Ishikawa (cell line): Measurements from ENCODE around the gene TMBIM6.

Experiments used
- CEBPB ChIP-seq: IDR thresholded peaks from 2 replicates; pipeline ENCODE4 v1.6.1; 2012
- CREB1 ChIP-seq: IDR thresholded peaks from 2 replicates; pipeline ENCODE4 v1.6.1; 2012; ENCODE audit warnings: low read depth
- EGR1 ChIP-seq: IDR thresholded peaks from 2 replicates; pipeline ENCODE4 v1.6.1; 2012
- EP300 ChIP-seq: IDR thresholded peaks from 2 replicates; pipeline ENCODE4 v1.6.1; 2012; ENCODE audit warnings: borderline replicate concordance
- FOXM1 ChIP-seq: IDR thresholded peaks from 2 replicates; pipeline ENCODE4 v1.6.1; 2012; ENCODE audit warnings: low read depth, borderline replicate concordance
- RAD21 ChIP-seq: IDR thresholded peaks from 2 replicates; pipeline ENCODE4 v1.6.1; 2012; ENCODE audit warnings: low read depth
- TAF1 ChIP-seq: IDR thresholded peaks from 2 replicates; pipeline ENCODE4 v1.6.1; 2012; ENCODE audit warnings: low read depth, mild to moderate bottlenecking
- TCF12 ChIP-seq: IDR thresholded peaks from 2 replicates; pipeline ENCODE4 v1.6.1; 2012; ENCODE audit warnings: low read depth
- TEAD4 ChIP-seq: IDR thresholded peaks from 2 replicates; pipeline ENCODE4 v1.6.1; 2012
- YY1 ChIP-seq: IDR thresholded peaks from 2 replicates; pipeline ENCODE4 v1.6.1; 2012; ENCODE audit warnings: low read depth
- ZBTB7A ChIP-seq: IDR thresholded peaks from 2 replicates; pipeline ENCODE4 v1.6.1; 2012; ENCODE audit warnings: low read depth
- TF ChIP-seq, protein P1 (sequence below): IDR thresholded peaks from 2 replicates; pipeline ENCODE4 v1.6.1; 2012
- TF ChIP-seq, protein P2 (sequence below): IDR thresholded peaks from 2 replicates; pipeline ENCODE4 v1.6.1; 2012; ENCODE audit warnings: low read depth, mild to moderate bottlenecking
- TF ChIP-seq, protein P3 (sequence below): IDR thresholded peaks from 2 replicates; pipeline ENCODE4 v1.6.1; 2012

DNA sequence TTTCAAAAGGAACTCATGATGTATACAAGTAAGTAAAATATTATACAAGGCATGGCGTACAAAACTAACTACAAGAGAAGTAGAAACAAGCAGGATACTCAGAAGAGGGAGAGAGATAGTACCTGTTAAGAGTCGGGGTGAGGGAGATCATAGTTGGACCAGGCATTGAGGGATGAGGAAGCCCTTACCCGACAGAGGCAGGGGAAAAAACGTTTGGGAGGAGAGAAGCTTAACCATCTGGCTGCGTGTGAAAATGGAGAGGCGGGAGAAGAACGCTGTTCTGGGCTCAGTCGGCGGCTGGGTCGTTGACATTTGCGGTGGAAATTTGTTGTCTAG lies 33.6 kb upstream of the TMBIM6 start:
- TF ChIP-seq TAF1 (no peak), TCF12 (no peak), CREB1 (no peak), FOXM1 (no peak), RAD21 (no peak), YY1 (no peak), ZBTB7A (no peak), EGR1 (no peak), CEBPB (no peak), TEAD4 (no peak), EP300 (no peak)
- TF ChIP-seq, protein P1, sequence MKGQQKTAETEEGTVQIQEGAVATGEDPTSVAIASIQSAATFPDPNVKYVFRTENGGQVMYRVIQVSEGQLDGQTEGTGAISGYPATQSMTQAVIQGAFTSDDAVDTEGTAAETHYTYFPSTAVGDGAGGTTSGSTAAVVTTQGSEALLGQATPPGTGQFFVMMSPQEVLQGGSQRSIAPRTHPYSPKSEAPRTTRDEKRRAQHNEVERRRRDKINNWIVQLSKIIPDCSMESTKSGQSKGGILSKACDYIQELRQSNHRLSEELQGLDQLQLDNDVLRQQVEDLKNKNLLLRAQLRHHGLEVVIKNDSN = no peak
- TF ChIP-seq, protein P2, sequence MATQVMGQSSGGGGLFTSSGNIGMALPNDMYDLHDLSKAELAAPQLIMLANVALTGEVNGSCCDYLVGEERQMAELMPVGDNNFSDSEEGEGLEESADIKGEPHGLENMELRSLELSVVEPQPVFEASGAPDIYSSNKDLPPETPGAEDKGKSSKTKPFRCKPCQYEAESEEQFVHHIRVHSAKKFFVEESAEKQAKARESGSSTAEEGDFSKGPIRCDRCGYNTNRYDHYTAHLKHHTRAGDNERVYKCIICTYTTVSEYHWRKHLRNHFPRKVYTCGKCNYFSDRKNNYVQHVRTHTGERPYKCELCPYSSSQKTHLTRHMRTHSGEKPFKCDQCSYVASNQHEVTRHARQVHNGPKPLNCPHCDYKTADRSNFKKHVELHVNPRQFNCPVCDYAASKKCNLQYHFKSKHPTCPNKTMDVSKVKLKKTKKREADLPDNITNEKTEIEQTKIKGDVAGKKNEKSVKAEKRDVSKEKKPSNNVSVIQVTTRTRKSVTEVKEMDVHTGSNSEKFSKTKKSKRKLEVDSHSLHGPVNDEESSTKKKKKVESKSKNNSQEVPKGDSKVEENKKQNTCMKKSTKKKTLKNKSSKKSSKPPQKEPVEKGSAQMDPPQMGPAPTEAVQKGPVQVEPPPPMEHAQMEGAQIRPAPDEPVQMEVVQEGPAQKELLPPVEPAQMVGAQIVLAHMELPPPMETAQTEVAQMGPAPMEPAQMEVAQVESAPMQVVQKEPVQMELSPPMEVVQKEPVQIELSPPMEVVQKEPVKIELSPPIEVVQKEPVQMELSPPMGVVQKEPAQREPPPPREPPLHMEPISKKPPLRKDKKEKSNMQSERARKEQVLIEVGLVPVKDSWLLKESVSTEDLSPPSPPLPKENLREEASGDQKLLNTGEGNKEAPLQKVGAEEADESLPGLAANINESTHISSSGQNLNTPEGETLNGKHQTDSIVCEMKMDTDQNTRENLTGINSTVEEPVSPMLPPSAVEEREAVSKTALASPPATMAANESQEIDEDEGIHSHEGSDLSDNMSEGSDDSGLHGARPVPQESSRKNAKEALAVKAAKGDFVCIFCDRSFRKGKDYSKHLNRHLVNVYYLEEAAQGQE = no peak
- TF ChIP-seq, protein P3, sequence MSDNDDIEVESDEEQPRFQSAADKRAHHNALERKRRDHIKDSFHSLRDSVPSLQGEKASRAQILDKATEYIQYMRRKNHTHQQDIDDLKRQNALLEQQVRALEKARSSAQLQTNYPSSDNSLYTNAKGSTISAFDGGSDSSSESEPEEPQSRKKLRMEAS = no peak
